Calu3 (cell line): Measurements from ENCODE around the gene SNRNP27. TPM values are rescaled to one million over a fixed set of nuclear protein-coding genes. Genes with fewer than 3 reads are reported as not detected.

Experiments
- Bru-seq: library from RNA; stranded (reverse); fragments of 400-500 nt; gene quantifications from one replicate; lab custom pipeline; 2021; lab: Mats Ljungman, UMichigan
- BruChase-seq, 2 experiments: library from RNA; stranded (reverse); fragments of 400-500 nt; gene quantifications; one replicate each; lab custom pipeline; 2021; lab: Mats Ljungman, UMichigan
- BruUV-seq: library from RNA; stranded (reverse); fragments of 400-500 nt; replicated peaks from 2 replicates; lab custom pipeline; 2021; lab: Mats Ljungman, UMichigan
- CTCF ChIA-PET: fragments of 300-600 bp; sonication (Branson Sonifier 250); formaldehyde crosslinking; loops from one replicate; lab custom pipeline; 2022; ENCODE audit warnings: antibody characterized with exemption; lab: Charles Lee
- DNase-seq: peaks from one replicate; pipeline ENCODE4 v3.0.0; 2022
- H3K27ac Mint-ChIP-seq: one replicate; pipeline ENCODE4 v1.8.0; 2022; ENCODE audit warnings: mixed read lengths; ENCODE audit not compliant: unreplicated experiment
- H3K27me3 Mint-ChIP-seq: one replicate; pipeline ENCODE4 v1.8.0; 2022; ENCODE audit warnings: mixed read lengths; ENCODE audit not compliant: unreplicated experiment
- H3K36me3 Mint-ChIP-seq: one replicate; pipeline ENCODE4 v1.8.0; 2022; ENCODE audit warnings: mild to moderate bottlenecking, moderate library complexity, mixed read lengths; ENCODE audit not compliant: insufficient read depth, unreplicated experiment
- H3K4me1 Mint-ChIP-seq: one replicate; pipeline ENCODE4 v1.8.0; 2022; ENCODE audit warnings: mild to moderate bottlenecking, low read depth, mixed read lengths; ENCODE audit not compliant: unreplicated experiment
- H3K4me3 Mint-ChIP-seq: one replicate; pipeline ENCODE4 v1.8.0; 2022; ENCODE audit warnings: mild to moderate bottlenecking, low read depth, moderate library complexity, mixed read lengths; ENCODE audit not compliant: unreplicated experiment
- H3K9me3 Mint-ChIP-seq: one replicate; pipeline ENCODE4 v1.8.0; 2022; ENCODE audit warnings: low read depth, mixed read lengths; ENCODE audit not compliant: unreplicated experiment
- intact Hi-C: fragments of 100-400 bp; cut with micrococcal nuclease; formaldehyde crosslinking; loops from one replicate; pipeline ENCODE4 v1.10.0; 2022; ENCODE audit not compliant: unreplicated experiment
- long read RNA-seq: library from polyadenylated mRNA; stranded (forward); transcript quantifications from one replicate; pipeline ENCODE4 v2.0.0, GENCODE V29; 2022
- total RNA-seq: library from RNA; stranded (reverse); gene quantifications from 2 replicates; pipeline ENCODE4 v1.2.3, GENCODE V29; 2022
- TF ChIP-seq, protein P1 (sequence below): fragments of 200-600 bp; IDR thresholded peaks from one replicate; pipeline ENCODE4 v1.8.0; 2022; ENCODE audit warnings: antibody characterized with exemption; ENCODE audit not compliant: unreplicated experiment

Gene SNRNP27, protein sequence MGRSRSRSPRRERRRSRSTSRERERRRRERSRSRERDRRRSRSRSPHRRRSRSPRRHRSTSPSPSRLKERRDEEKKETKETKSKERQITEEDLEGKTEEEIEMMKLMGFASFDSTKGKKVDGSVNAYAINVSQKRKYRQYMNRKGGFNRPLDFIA
- 36.3 and 39.8 TPM in 2 replicates for total RNA-seq
- percentile 81 among the genes with signal in this experiment for Bru-seq, nascent RNA
- percentile 81 among the genes with signal in this experiment for BruChase-seq, experiment 1, labeled RNA remaining after a 6-hour chase
- BruChase-seq, experiment 2, labeled RNA remaining after a 2-hour chase: percentile 80 among the genes with signal in this experiment
- long read RNA-seq, transcript SNRNP27-203 (7 exons, 766 nt): minor isoform, 7 of 86 reads
- long read RNA-seq, transcript SNRNP27-201 (6 exons, 1,802 nt): major isoform, 76 of 86 reads
- long read RNA-seq, partial matches to known transcripts: 2 of 86 reads
- long read RNA-seq, other reads (novel, unspliced or antisense): 1 of 86 reads

DNA sequence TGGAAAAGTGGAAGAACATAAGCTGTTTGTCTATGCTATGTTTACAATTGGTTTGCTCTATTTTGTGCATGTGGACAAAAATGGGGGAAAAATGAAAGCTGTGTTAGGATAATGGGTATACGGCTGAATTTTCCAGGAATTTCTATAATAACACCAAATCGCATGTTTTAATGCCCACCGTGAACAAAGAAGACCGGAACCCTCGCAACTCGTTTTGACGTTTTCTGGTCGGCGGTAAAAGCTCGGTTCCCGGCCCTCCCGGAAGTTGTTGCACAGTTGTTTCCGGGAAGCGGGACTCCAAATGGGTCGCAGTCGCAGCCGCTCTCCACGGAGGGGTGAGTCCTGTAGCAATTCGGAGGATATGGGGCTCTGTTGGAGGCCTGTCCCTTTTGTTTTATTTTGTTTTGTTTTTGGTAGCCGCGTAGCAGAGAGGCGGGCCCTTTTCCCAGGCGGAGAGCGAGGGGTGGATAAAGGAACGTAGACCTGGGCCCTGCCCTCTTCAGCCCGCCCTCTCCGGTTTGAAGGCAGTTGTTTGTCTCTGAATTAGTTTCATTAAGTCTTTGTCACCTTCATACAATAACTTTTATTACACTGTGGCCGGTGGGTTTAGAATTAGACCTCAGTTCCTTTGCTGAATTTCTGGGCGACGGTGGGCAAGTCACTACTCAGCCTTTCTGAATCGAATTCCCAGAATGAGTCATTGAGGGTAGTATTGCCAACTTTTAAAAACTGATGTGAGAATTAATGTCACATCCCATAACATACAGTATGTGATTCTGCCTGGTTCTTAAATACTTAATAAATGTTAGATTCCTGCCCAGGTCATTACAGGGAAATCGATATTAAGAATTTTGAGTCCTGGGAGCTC, at the start of gene SNRNP27:
Gene SNRNP27 (plus strand): TSS at position 273 of the 868 bp plus-strand sequence. CDS start 29 bp downstream, at position 302.
- peak; percentile 74 for DNase-seq
- Mint-ChIP-seq H3K27me3 (no peaks in the 10 kb centered on the region), H3K4me3 (peak within 1 kb of the TSS; percentile 92), H3K36me3 (peaks cover 37% of the 10 kb centered on the region), H3K9me3 (peaks cover 4% of the 10 kb centered on the region), H3K4me1 (peaks cover 18% of the 10 kb centered on the region), H3K27ac (peak within 1 kb of the TSS; percentile 88)
- CTCF ChIA-PET: interaction anchor here (0.6 to 1.8 kb wide), 3 partner anchors 20 to 177 kb away, joined by 3 to 7 read pairs (median 3); no protein-coding TSS in a partner anchor
- intact Hi-C loops: no loop called here
- TF ChIP-seq, protein P1, sequence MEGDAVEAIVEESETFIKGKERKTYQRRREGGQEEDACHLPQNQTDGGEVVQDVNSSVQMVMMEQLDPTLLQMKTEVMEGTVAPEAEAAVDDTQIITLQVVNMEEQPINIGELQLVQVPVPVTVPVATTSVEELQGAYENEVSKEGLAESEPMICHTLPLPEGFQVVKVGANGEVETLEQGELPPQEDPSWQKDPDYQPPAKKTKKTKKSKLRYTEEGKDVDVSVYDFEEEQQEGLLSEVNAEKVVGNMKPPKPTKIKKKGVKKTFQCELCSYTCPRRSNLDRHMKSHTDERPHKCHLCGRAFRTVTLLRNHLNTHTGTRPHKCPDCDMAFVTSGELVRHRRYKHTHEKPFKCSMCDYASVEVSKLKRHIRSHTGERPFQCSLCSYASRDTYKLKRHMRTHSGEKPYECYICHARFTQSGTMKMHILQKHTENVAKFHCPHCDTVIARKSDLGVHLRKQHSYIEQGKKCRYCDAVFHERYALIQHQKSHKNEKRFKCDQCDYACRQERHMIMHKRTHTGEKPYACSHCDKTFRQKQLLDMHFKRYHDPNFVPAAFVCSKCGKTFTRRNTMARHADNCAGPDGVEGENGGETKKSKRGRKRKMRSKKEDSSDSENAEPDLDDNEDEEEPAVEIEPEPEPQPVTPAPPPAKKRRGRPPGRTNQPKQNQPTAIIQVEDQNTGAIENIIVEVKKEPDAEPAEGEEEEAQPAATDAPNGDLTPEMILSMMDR: no peak
- BruUV-seq: TSS peak; percentile 71

DNA sequence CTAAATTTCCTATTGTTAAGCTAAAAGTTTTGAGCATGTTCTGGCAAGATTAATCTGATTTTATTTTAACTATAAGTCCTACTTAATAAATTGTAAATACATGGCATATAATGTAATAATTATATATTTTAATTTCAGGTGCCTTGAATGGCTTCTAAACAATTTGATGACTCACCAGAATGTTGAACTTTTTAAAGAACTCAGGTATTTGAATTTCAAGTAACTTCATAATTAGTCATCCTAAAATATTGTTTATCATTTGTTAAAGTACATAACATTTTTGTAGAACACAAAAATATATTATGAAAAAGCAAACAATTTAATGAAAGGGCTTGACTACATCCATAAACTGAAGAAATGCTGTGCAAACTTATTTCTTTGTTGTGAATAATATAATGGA, 49.8 kb upstream of the SNRNP27 start:
- CTCF ChIA-PET: interaction anchor here (0.6 kb wide), 1 partner anchor 484 kb away, joined by 4 read pairs; no protein-coding TSS in a partner anchor
- TF ChIP-seq, protein P1: no peak
- no TSS peak for BruUV-seq
- no peak overlapping the region for H3K4me3 Mint-ChIP-seq
- intact Hi-C loops: no loop called here
- H3K36me3 Mint-ChIP-seq: peaks cover 32% of the 10 kb centered on the region
- H3K27ac Mint-ChIP-seq: no peak overlapping the region
- DNase-seq: no peak
- peaks cover 11% of the 10 kb centered on the region for H3K4me1 Mint-ChIP-seq
- no peaks in the 10 kb centered on the region for H3K27me3 Mint-ChIP-seq
- H3K9me3 Mint-ChIP-seq: no peaks in the 10 kb centered on the region

DNA sequence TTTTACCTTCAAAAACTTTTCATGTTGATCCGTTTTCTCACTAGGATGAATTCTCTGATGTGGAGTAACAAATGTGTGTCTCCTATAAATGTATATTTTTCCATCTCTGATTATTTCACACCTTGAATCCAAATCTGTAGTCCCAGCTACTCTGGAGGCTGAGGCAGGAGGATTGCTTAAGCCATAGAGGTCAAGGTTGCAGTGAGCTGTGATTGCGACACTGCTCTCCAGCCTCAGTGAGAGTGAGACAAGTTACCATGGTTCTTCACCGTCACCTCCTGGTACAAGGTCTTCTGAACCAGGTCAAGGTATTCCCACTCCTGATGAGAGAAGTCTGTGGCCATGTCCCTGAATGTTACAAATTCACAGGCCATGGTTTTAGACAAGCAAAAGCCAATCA, 49.2 kb upstream of the SNRNP27 start:
- peaks cover 32% of the 10 kb centered on the region for H3K36me3 Mint-ChIP-seq
- TF ChIP-seq, protein P1: no peak
- intact Hi-C loops: no loop called here
- no peak overlapping the region for H3K27ac Mint-ChIP-seq
- H3K4me3 Mint-ChIP-seq: no peak overlapping the region
- H3K27me3 Mint-ChIP-seq: no peaks in the 10 kb centered on the region
- CTCF ChIA-PET: interaction anchor here (0.6 kb wide), 1 partner anchor 485 kb away, joined by 4 read pairs; no protein-coding TSS in a partner anchor
- no peak for DNase-seq
- BruUV-seq: no TSS peak
- H3K4me1 Mint-ChIP-seq: peaks cover 11% of the 10 kb centered on the region
- no peaks in the 10 kb centered on the region for H3K9me3 Mint-ChIP-seq
